Activated T-cell treated with anti-CD3 and anti-CD28 coated beads for 4 hours (primary cell): ENCODE data around the gene IFNL1.
"Not testable (repeated sequence)": the region's sequence is repeated elsewhere in the genome, so short reads cannot be mapped to it uniquely, and the experiment has no call there.

Experiments used
- DNase-seq: peaks from one replicate; pipeline ENCODE4 v3.0.0-alpha.2; 2020

The IFNL1 gene

DNA sequence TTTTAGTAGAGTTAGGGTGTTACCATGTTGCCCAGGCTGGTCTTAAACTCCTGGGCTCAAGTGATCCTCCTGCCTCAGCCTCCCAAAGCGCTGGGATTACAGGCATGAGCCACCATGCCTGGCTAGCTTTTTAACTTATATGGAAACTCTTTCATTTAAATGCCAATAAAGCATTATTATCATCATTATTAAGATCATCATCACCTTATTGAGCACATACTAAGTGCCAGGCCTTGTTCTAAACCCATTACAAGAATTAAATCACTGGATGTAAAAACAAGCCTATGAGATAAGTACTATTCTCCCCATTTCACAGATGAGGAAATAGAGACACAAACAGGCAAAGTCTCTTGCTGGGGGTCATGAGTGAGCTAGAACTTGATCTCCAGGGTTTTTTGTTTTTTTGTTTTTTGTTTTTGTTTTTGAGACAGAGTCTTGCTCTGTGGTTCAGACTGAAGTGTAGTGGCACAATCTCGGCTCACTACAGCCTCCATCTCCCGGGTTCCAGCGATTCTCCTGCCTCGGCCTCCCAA is 38.3 kb downstream of the IFNL1 start:
- DNase-seq: no peak

DNA sequence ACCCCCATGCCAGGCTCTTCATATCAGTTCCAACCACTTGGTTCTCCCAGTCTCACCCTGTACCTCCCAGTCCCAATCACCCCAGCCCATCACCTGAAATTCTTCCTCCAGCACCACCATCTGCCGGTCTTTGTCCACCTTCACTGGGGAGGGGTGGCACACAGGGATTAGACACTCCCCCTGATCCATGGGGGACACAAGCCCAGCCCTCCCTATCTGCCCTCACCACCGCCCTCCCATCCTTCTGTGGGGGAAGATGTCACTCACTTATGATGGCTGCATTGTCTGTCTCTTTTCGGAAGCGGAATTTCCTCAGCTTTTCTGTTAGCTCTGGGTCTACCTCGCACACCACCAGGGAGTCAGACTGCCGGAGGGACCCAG is 39.0 kb downstream of the IFNL1 start:
- no peak for DNase-seq

DNA sequence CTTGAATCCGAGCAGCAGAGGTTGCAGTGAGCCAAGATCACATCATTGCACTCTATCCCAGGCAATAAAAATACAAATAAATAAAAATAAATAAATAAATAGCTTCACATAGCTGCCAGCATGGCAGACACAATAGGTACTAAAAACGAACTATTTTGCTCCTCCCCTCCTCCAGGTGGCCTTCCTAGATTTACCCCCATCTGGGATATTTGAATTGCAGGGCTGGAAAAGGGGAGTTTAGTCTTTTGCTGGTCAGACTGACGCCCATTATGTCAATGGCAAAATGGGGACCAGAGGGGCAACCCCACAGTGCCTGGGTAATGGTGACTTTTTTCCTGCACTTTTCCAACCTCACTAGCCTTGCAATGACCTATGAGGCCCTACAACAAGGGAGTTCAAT is 40.3 kb downstream of the IFNL1 start:
- DNase-seq: no peak

GRCh38 chr19:39339674-39340073 is 43.5 kb downstream of the IFNL1 start:
- DNase-seq: no peak

DNA sequence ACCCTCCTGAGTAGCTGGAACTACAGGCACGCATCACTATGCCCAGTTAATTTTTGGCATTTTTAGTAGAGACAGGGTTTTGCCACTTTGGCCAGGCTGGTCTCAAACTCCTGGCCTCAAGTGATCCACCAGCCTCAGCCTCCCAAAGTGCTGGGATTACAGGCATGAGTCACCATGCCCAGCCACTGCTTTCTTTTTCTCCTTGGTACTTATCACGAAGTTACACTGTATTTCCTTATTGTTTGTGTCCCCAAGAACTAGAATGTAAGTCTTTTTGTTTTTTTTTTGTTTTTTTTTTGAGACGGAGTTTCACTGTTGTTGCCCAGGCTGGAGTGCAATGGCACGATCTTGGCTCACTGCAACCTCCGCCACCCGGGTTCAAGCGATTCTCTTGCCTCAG is 43.9 kb downstream of the IFNL1 start:
- not testable (repeated sequence) for DNase-seq

DNA sequence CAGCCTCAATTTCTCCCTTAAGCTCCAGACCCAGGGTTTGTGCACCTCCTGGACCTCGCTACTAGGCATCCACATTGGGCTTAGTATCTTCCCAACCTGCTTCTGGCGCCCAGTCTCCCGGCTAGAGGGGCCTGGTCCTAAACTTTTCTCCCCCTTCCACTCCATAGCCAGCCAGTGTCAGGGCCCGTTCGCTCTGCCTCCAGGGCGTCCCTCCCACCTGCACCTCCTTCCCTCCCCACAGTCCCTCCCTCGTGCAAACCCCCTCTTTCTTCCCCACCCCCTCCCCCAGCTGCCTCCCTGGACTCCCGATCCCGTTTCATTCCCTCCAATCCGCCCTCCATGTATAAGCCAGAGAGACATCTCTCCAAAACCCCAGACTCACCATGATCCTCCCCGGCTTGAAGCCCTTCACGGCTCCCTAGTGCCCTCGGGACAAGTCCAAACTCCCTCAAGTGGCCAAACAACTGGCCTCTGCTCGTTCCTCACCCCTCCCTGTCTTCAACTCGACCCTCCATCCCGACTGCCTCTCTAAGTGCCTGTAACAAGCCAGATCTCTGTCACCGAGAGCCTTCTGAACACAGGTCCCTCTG is 45.0 kb downstream of the IFNL1 start:
- DNase-seq: no peak

DNA sequence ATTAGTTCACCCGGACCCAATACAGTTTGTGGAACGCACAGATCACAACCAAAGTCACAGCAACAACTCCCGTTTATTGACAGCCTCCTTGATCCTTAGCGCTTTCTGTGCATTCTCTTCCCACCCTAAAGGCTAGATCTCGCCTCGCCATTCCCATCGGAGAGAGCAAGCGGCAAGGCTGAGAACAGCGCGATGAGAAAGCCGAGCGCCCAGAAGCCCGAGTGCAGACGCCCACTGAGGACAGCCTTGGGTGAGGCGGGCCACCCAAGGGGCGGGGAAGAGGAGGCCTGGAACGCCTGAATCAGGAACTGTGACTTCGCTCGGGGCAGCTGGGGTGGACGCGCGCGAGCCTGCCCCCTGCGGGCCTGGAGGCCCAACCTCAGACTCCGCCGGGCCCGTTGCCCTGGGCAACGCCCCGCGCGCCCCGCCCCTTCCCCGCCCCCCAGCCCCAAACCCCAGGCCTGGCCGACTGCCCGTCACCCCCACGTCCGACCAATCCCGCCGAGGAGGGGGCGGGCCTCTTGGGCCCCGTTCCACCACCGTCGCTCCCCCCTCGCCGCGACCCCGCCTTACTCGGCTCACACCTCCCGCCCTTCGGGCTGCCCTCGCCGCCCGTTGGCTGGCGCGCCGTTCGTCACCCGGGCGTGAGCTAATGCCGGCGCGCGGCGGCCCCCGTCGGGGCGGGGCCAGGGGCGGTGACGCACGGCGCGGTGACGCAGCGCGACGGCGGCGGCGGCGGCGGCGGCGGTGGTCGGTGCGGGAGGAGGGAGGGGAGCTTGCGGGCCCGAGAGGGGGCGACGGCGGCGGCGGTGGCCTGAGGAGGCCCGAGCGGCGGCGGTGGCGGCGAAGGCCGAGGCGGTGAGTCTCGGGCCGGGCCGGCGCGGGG is 45.8 kb downstream of the IFNL1 start, which contains the start of gene SAMD4B:
TSS of gene SAMD4B (plus strand) at position 703 of the 886 bp plus-strand sequence. CDS start 14,473 bp downstream, outside the sequence.
- peak; percentile 98 for DNase-seq

DNA sequence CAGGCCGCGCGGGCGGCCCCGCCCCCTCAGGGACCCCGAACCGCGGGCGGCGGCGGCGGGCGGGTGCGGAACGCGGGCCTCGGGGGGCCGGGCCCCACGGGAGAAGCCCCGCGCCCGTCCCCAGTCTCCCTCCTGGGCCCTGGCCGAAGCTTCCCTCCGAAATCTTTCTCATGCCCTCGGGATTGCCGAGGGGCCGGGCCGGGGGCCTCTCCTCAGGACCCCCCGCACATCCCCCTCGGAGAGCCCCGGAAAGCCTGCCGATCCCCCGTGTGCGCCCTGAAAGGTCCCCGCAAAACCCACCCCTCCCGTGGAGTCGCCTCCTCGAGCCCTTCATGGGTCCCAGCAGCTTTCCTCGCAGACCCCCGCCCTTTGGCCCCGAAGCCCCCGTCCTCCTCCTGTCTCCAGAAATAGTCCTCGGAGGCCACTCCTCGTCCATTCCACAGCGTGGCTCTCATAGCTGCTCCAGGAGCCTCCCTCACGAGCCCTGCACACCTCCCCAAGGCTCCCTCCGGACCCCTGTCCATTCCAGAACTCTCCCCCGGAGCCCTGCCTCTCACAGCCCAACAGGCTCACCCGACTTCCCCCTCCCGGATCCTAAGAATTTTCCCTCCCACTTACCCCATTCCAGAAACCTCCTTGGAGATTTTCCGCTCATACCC is 46.6 kb downstream of the IFNL1 start:
- DNase-seq: no peak

GRCh38 chr19:39345956-39346355 is 49.7 kb downstream of the IFNL1 start:
- DNase-seq: no peak

DNA sequence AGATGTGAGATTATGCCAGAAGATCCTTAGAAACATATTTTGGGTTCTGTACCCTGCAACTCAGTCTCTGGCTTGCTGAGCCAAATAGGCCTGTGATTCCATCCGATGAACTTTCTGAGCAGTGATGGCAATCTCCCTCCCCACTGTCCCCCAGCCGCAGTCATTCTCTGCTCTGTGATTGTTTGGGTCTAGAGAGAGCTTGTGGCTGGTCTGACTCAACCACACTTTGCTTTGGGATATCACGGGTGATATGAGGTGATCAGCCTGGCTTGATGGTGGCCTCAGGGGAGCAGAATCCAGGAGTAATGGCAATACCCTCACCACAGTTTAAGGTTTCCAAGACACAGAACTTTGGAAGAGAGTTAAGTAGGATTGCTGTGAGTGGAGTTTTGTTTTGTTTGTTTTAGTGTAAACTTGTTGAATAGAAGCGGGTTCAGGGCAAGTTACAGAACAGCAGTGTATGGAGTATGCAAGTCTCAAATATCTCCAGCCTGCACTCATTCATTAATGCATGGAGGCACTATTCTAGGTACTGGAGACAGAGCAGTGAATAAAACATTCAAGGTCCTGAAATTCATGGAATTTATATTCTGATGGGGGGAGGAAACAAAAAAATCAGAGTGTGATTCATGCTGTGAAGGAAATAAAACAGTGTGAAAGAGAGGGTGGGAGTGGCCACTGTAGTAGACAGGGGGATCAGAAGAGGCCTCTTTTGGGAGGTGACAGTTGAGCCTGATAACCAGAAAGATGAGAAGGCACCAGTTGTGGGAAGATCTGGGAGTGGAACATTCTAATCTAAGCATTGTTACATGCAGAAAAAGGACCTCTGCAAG is 51.3 kb downstream of the IFNL1 start:
- no peak for DNase-seq
